GM19328 (cell line): Measurements from ENCODE around the gene MAP7.
"Not testable (repeated sequence)": the region's sequence is repeated elsewhere in the genome, so short reads cannot be mapped to it uniquely, and the experiment has no call there.

ENCODE experiments used
- ATAC-seq: cut with Tn5 transposase; IDR thresholded peaks from one replicate; pipeline ENCODE4 v1.9.1; 2021; ENCODE audit warnings: mild to moderate bottlenecking, moderate library complexity; ENCODE audit not compliant: unreplicated experiment

MAP7 gene

GRCh38 chr6:136550330-136551071 lies at the start of gene MAP7:
Gene MAP7, minus strand, starts transcription at chr6:136550422. Its CDS starts 14 bp downstream, at chr6:136550408.
- ATAC-seq = peak; percentile 64

GRCh38 chr6:136599329-136600011 lies 49.2 kb upstream of the MAP7 start:
- ATAC-seq = no peak

GRCh38 chr6:136598048-136598447 lies 47.8 kb upstream of the MAP7 start:
- no peak for ATAC-seq

GRCh38 chr6:136594671-136595070 lies 44.4 kb upstream of the MAP7 start:
- no peak for ATAC-seq

GRCh38 chr6:136593748-136594490 lies 43.7 kb upstream of the MAP7 start:
- ATAC-seq = peak; percentile 93

- ATAC-seq = no peak
These were observed 42.9 kb upstream of the MAP7 start for GRCh38 chr6:136592930-136593673.

GRCh38 chr6:136591617-136592016 lies 41.4 kb upstream of the MAP7 start:
- ATAC-seq = no peak

- ATAC-seq = not testable (repeated sequence)
These were observed 40.6 kb upstream of the MAP7 start for GRCh38 chr6:136590846-136591245.

- ATAC-seq = no peak
These were observed 37.3 kb upstream of the MAP7 start for GRCh38 chr6:136587527-136587926.

- ATAC-seq = no peak
These were observed 36.1 kb upstream of the MAP7 start for GRCh38 chr6:136586295-136586694.

GRCh38 chr6:136585523-136585922 lies 35.3 kb upstream of the MAP7 start:
- ATAC-seq = not testable (repeated sequence)

- not testable (repeated sequence) for ATAC-seq
These were observed 34.1 kb upstream of the MAP7 start for GRCh38 chr6:136584290-136584689.

- no peak for ATAC-seq
These were observed 32.7 kb upstream of the MAP7 start for GRCh38 chr6:136582711-136583471.

- no peak for ATAC-seq
These were observed 29.6 kb upstream of the MAP7 start for GRCh38 chr6:136579800-136580199.

- ATAC-seq = no peak
These were observed 26.6 kb upstream of the MAP7 start for GRCh38 chr6:136576821-136577220.

- no peak for ATAC-seq
These were observed 21.3 kb upstream of the MAP7 start for GRCh38 chr6:136571496-136571895.

GRCh38 chr6:136571065-136571464 lies 20.8 kb upstream of the MAP7 start:
- ATAC-seq = no peak

- ATAC-seq = no peak
These were observed 17.9 kb upstream of the MAP7 start for GRCh38 chr6:136568129-136568528.

- ATAC-seq = no peak
These were observed 17.5 kb upstream of the MAP7 start for GRCh38 chr6:136567688-136568087.

GRCh38 chr6:136566851-136567250 lies 16.6 kb upstream of the MAP7 start:
- no peak for ATAC-seq
